GM23338 (cell line): ENCODE measurements around the gene BTN2A1.

Experiments used
- CREB1 ChIP-seq: fragments of 250-450 bp; sonication (Bioruptor Pico); IDR thresholded peaks from 2 replicates; pipeline ENCODE4 v1.5.0; 2020; ENCODE audit warnings: low read depth, mild to moderate bottlenecking, moderate library complexity
- CTCF ChIP-seq, 2 experiments: fragments of 200-600 bp in 1 of 2; sonication (generic) in 1 of 2; conservative IDR thresholded peaks; 2 replicates each; pipeline versions ENCODE4 v1.5.1 to v1.6.1; 2016 to 2017; ENCODE audit warnings: antibody characterized with exemption in 2 of 2, low read depth in 2 of 2, mild to moderate bottlenecking in 2 of 2, moderate library complexity in 1 of 2
- ETS1 ChIP-seq: IDR thresholded peaks from 2 replicates; pipeline ENCODE4 v1.6.1; 2016; ENCODE audit warnings: antibody characterized with exemption
- EZH2 ChIP-seq: fragments of 200-600 bp; sonication (generic); IDR thresholded peaks from one replicate; pipeline ENCODE4 v1.8.0; 2017; ENCODE audit warnings: antibody characterized with exemption, mild to moderate bottlenecking, low read depth; ENCODE audit not compliant: unreplicated experiment
- EZH2phosphoT487 ChIP-seq: fragments of 200-600 bp; sonication (generic); IDR thresholded peaks from one replicate; pipeline ENCODE4 v1.8.1; 2018; ENCODE audit warnings: antibody characterized with exemption; ENCODE audit not compliant: unreplicated experiment
- JUNB ChIP-seq: IDR thresholded peaks from one replicate; pipeline ENCODE4 v1.6.1; 2016; ENCODE audit warnings: antibody characterized with exemption; ENCODE audit not compliant: unreplicated experiment
- POLR2AphosphoS5 ChIP-seq: IDR thresholded peaks from 2 replicates; pipeline ENCODE4 v1.6.1; 2016; ENCODE audit warnings: antibody characterized with exemption, low read depth
- REST ChIP-seq: IDR thresholded peaks from one replicate; pipeline ENCODE4 v1.6.1; 2018; ENCODE audit warnings: antibody characterized with exemption; ENCODE audit not compliant: unreplicated experiment
- ZNF114 ChIP-seq: fragments of 250-450 bp; sonication (Bioruptor Pico); IDR thresholded peaks from 2 replicates; pipeline ENCODE4 v1.5.0; 2020; ENCODE audit warnings: mild to moderate bottlenecking, moderate library complexity
- ZNF331 ChIP-seq: fragments of 250-450 bp; sonication (Bioruptor Pico); IDR thresholded peaks from 2 replicates; pipeline ENCODE4 v1.5.0; 2020; ENCODE audit warnings: low read depth, mild to moderate bottlenecking, moderate library complexity

GRCh38 chr6:26412954-26413353 lies 44.8 kb upstream of the BTN2A1 start:
- TF ChIP-seq CTCF (conservative IDR thresholded peaks at IDR 0.05; ENCODE audit: low read depth in 2 of 2) (no peak), POLR2AphosphoS5 (no peak), EZH2 (no peak), EZH2phosphoT487 (no peak), JUNB (no peak), ETS1 (no peak), REST (no peak), ZNF331 (CRISPR knock-in tag) (no peak), CREB1 (CRISPR knock-in tag) (no peak), ZNF114 (CRISPR knock-in tag) (no peak)
